NCI-H128 (cell line): ENCODE data around the gene DNM2.

Experiments
- DNase-seq: peaks from one replicate; lab custom pipeline; 2025; ENCODE audit not compliant: unreplicated experiment; lab: John Stamatoyannopoulos, UW

The DNM2 gene

GRCh38 chr19:10769533-10770491, 51.9 kb downstream of the DNM2 start:
- DNase-seq: no peak

GRCh38 chr19:10773969-10774368, 56.1 kb downstream of the DNM2 start:
- no peak for DNase-seq

- DNase-seq: no peak
Measured at GRCh38 chr19:10774893-10775292, 57.0 kb downstream of the DNM2 start.

- DNase-seq: no peak
Measured at GRCh38 chr19:10776900-10777650, 59.2 kb downstream of the DNM2 start.

GRCh38 chr19:10780368-10780767, 62.5 kb downstream of the DNM2 start:
- no peak for DNase-seq

- no peak for DNase-seq
Measured at GRCh38 chr19:10782795-10783194, 64.9 kb downstream of the DNM2 start.

GRCh38 chr19:10784257-10784656, 66.4 kb downstream of the DNM2 start:
- DNase-seq: no peak

GRCh38 chr19:10788146-10788545, 70.3 kb downstream of the DNM2 start:
- no peak for DNase-seq

- no peak for DNase-seq
Measured at GRCh38 chr19:10789866-10790265, 72.0 kb downstream of the DNM2 start.

- no peak for DNase-seq
Measured at GRCh38 chr19:10796653-10797052, 78.8 kb downstream of the DNM2 start.

- no peak for DNase-seq
Measured at GRCh38 chr19:10797078-10797477, 79.2 kb downstream of the DNM2 start.

GRCh38 chr19:10797541-10798256, 79.8 kb downstream of the DNM2 start:
- DNase-seq: no peak

GRCh38 chr19:10800488-10800887, 82.6 kb downstream of the DNM2 start:
- DNase-seq: no peak

- DNase-seq: no peak
Measured at GRCh38 chr19:10802479-10802878, 84.6 kb downstream of the DNM2 start.

GRCh38 chr19:10803252-10803651, 85.4 kb downstream of the DNM2 start:
- no peak for DNase-seq

GRCh38 chr19:10805065-10805757, 87.3 kb downstream of the DNM2 start:
- DNase-seq: no peak

- DNase-seq: no peak
Measured at GRCh38 chr19:10805758-10806247, 87.9 kb downstream of the DNM2 start.

- no peak for DNase-seq
Measured at GRCh38 chr19:10808937-10809649, 91.2 kb downstream of the DNM2 start.

GRCh38 chr19:10809651-10810285, 91.9 kb downstream of the DNM2 start:
- no peak for DNase-seq
